ENCODE results near the gene CHI3L2.
"Not testable (repeated sequence)": the region's sequence is repeated elsewhere in the genome, so short reads cannot be mapped to it uniquely, and the experiment has no call there.

The CHI3L2 gene

GRCh38 chr1:111202707-111203623 is 24.5 kb upstream of the CHI3L2 start:
- DNase-seq: no peak

DNA sequence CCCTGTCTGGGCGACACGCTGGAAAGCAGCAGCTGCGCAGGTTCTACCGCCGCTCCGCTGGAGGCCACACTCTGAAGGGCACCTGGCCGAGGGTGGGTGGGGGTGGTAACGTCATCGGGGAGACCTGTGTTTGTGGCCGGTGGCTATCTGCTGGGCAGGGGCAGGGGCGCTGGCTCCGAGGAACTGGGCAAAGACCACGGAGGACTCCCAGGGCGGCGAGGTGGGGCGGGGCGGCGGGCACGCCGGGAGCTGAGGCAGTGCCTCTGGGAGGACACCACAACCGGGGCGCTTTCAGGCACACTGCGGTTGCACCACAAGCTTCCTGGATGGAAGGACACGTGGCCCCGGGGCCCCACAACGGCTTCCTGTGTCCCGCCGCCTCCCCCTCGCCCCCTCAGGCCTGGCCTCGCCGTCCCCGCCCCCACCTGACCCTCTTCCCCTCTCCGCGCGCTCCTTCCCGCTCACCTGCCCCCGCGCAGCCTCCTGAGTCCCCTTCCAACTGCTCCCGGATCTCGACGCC is 23.8 kb upstream of the CHI3L2 start:
- peak in 1 of 2 experiments; percentile 2 for DNase-seq

- no peak for DNase-seq
Observed at GRCh38 chr1:111204201-111204982, 23.1 kb upstream of the CHI3L2 start.

GRCh38 chr1:111204983-111205713 is 22.4 kb upstream of the CHI3L2 start:
- DNase-seq: no peak

- no peak for DNase-seq
Observed at GRCh38 chr1:111205714-111206050, 21.8 kb upstream of the CHI3L2 start.

GRCh38 chr1:111208921-111209320 is 18.6 kb upstream of the CHI3L2 start:
- DNase-seq: no peak

- no peak for DNase-seq
Observed at GRCh38 chr1:111209622-111210021, 17.9 kb upstream of the CHI3L2 start.

DNA sequence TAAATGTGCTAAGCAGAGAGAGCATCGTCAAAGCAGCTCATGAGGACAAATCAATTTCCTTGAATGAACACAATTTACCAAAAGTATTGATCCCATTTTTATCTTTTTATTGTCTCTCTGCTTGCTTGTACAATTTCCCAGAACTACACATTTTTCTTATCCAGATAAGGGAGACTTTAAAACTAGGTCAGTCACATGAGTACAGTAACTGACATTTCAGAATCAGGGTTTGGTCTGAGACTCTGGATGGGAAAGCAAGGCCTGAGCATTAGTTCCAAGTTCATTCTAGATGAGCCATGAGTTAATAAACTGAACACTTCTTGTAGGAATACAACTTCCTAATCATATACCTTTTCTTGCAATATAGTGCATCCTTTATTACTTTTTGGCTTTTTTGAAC is 15.6 kb upstream of the CHI3L2 start:
- DNase-seq: no peak

GRCh38 chr1:111212634-111213335 is 14.7 kb upstream of the CHI3L2 start:
- no peak for DNase-seq

DNA sequence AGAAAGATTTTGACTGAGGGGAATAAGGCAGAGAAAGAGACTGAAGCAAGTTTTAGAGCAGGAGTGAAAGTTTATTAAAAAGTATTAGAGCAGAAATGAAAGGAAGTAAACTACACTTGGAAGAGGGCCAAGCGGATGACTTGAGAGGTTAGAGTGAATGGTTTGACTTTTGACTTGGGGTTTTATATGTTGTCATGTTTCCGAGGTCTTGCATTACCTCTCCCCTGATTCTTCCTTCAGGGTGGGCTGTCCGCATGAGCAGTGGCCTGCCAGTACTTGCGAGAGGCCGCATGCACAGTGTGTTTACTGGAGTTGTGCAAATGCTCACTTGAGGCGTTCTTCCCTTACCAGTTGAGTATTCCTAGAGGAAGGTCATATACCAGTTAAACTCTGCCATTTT is 14.1 kb upstream of the CHI3L2 start:
- no peak for DNase-seq

- no peak for DNase-seq
Observed at GRCh38 chr1:111214074-111214801, 13.3 kb upstream of the CHI3L2 start.

- no peak for DNase-seq
Observed at GRCh38 chr1:111214884-111215283, 12.6 kb upstream of the CHI3L2 start.

GRCh38 chr1:111215285-111215684 is 12.2 kb upstream of the CHI3L2 start:
- not testable (repeated sequence) for DNase-seq

- DNase-seq: no peak
Observed at GRCh38 chr1:111216751-111217150, 10.8 kb upstream of the CHI3L2 start.

DNA sequence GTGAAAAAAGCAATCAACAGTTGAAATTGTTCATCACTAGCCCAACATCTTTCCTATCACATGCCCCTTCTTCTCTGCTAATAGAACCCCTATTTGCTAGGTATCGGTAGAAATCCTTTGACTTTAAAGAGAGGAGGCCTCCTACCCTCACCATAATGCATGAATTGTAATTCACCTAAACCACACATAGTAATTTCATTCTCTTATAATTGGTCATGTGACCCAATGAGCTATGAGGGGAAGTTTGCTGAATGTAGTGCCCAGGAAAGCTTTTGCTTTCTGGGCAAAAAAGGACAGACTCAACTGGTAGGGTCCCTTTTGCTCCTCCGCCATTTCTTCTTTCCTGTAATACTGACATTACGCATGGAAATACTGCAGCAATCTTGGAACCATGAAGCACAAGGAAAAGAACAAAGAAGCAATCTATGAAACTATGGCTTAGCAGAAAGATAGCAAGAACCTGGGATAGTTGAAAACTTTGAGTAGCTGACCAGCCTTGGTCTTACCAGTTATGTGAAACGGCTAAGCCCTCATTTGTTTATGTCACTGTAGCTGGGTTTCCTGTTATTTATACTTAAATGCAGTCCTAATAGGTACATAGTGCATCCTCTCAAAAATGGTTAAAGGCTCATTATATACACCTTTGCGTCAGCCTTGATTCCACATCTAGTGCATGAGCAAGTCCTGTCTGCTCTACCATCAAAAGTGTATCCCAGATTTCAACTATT is 10.2 kb upstream of the CHI3L2 start:
- no peak for DNase-seq

GRCh38 chr1:111218701-111219556 is 8.6 kb upstream of the CHI3L2 start:
- no peak for DNase-seq

DNA sequence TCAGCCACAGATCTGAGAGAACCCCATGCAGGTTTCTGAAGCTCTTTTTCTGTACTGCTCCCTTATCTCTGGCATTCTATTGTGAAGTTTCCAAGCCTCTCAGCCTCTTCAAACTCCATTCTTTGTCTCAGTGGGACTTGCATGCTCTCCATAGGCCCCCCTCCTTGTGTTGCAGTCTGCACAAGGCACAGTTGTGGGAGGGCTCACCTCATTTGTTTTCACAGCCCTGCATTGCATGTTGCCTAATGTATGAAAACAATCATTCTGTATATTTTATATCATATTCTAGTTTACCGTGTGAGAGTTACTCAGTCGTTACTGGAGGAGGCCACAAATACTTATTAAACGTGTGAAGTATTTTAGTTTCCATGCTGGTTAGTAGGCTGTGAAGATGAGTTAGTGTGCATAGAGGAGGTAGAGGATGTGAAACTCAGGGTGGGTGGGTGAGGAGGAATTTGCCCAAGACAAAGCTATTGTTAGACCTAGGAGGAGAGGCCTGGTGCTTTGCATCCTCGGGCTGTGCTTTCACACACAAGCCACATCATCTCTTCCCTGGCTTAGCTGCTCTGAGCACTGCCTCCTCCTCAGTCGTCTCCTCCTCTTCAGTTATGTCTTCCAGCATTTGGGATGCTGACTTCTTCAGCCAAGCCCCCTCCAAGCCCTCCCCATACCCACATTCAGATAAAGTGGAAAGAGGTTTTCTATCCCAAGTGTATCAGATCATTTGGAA is 7.8 kb upstream of the CHI3L2 start:
- DNase-seq: no peak

GRCh38 chr1:111220302-111220890 is 7.1 kb upstream of the CHI3L2 start:
- no peak for DNase-seq

GRCh38 chr1:111221276-111221632 is 6.3 kb upstream of the CHI3L2 start:
- DNase-seq: no peak

All from SW 1271 (cell line).